Smooth muscle cell (in vitro differentiated cells): ENCODE data around the gene TENM4. TPM values are rescaled to one million over a fixed set of nuclear protein-coding genes. Genes with fewer than 3 reads are reported as not detected.

Experiments used
- DNase-seq: peaks from one replicate; lab custom pipeline; 2025; ENCODE audit not compliant: unreplicated experiment; lab: John Stamatoyannopoulos, UW
- H2AFZ ChIP-seq: fragments of 200-600 bp; sonication (generic); 2 replicates; pipeline ENCODE4 v1.6.0; 2016; ENCODE audit warnings: antibody characterized with exemption, low read depth, mild to moderate bottlenecking
- H3F3A ChIP-seq: fragments of 200-600 bp; sonication (generic); 2 replicates; pipeline ENCODE4 v1.6.0; 2017; ENCODE audit warnings: antibody characterized with exemption, low read depth
- H3K27ac ChIP-seq: fragments of 200-600 bp; sonication (generic); 2 replicates; pipeline ENCODE4 v1.5.1; 2016; ENCODE audit warnings: low read depth, mild to moderate bottlenecking
- H3K27me3 ChIP-seq: fragments of 200-600 bp; sonication (generic); 2 replicates; pipeline ENCODE4 v1.6.1; 2016; ENCODE audit warnings: low read depth, mild to moderate bottlenecking
- H3K36me3 ChIP-seq: fragments of 200-600 bp; sonication (generic); 2 replicates; pipeline ENCODE4 v1.5.1; 2016; ENCODE audit warnings: low read depth
- H3K4me1 ChIP-seq: fragments of 200-600 bp; sonication (generic); 2 replicates; pipeline ENCODE4 v1.5.1; 2016; ENCODE audit warnings: low read depth
- H3K4me2 ChIP-seq: fragments of 200-600 bp; sonication (generic); 2 replicates; pipeline ENCODE4 v1.6.0; 2016; ENCODE audit warnings: mild to moderate bottlenecking
- H3K4me3 ChIP-seq: fragments of 200-600 bp; sonication (generic); 2 replicates; pipeline ENCODE4 v1.5.1; 2016; ENCODE audit warnings: mild to moderate bottlenecking
- H3K79me2 ChIP-seq: fragments of 200-600 bp; sonication (generic); 2 replicates; pipeline ENCODE4 v1.6.0; 2016; ENCODE audit warnings: low read depth, mild to moderate bottlenecking
- H3K9ac ChIP-seq: fragments of 200-600 bp; sonication (generic); 2 replicates; pipeline ENCODE4 v1.6.0; 2016; ENCODE audit warnings: low read depth
- H3K9me3 ChIP-seq: fragments of 200-600 bp; sonication (generic); replicated peaks from 2 replicates; pipeline ENCODE4 v1.5.1; 2016; ENCODE audit warnings: low read depth
- H4K20me1 ChIP-seq: fragments of 200-600 bp; sonication (generic); 2 replicates; pipeline ENCODE4 v1.6.0; 2016; ENCODE audit warnings: low read depth
- WGBS: methylation state at CpG from one replicate; pipeline ENCODE4 v1.1.7; 2016; ENCODE audit warnings: low lambda C conversion rate; 5-methylcytosine and 5-hydroxymethylcytosine counted together
- polyA plus RNA-seq: library from polyadenylated mRNA; unstranded; fragments of >200 nt; fragmentation: Nextera tagmentation; extraction: Ambion mirVana; gene quantifications from 2 replicates; pipeline ENCODE4 v1.2.1, GENCODE V29; 2016
- total RNA-seq: library from RNA; depleted of rRNA; stranded (reverse); fragments of >200 nt; gene quantifications from 2 replicates; pipeline ENCODE4 v1.2.3, GENCODE V29; 2014
- TF ChIP-seq, protein P1 (sequence below): fragments of 200-600 bp; sonication (generic); IDR thresholded peaks from 2 replicates; pipeline ENCODE4 v1.5.1; 2017; ENCODE audit warnings: borderline replicate concordance, mild to moderate bottlenecking, antibody characterized with exemption; ENCODE audit not compliant: insufficient read depth, poor library complexity, severe bottlenecking

Gene TENM4
- total and polyA plus RNA-seq, 2 experiments from 2014 or later, result 31.6 to 38.2 TPM

DNA sequence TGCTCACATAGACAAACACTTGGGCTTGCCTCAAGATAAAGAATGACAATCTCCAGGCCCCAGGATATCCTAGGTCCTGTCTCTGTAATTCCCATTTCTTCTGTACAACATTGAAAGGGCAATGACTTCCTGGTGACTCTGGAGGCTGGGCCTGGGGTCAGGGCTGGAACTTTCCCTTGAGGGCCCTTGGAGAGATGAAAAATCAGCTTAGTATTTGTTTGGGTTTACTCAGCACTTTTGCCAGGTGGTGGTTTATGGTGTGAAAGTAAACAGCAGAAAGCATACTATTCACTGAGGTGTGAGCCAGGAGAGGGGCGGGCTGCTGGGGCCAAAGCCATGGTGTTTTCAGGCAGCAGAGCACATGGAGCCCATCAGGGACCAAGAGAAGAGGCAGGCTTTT is 651.5 kb downstream of the TENM4 start:
- Histone ChIP-seq H3K4me2 (no peak overlapping the region), H3K9me3 (no peaks in the 10 kb centered on the region), H3K36me3 (no peaks in the 10 kb centered on the region), H3K27ac (no peak overlapping the region), H3K4me1 (peaks cover 20% of the 10 kb centered on the region), H3F3A (peaks cover 17% of the 10 kb centered on the region), H3K4me3 (no peak overlapping the region), H3K27me3 (no peaks in the 10 kb centered on the region), H3K9ac (no peak overlapping the region), H2AFZ (no peak overlapping the region), H3K79me2 (no peaks in the 10 kb centered on the region), H4K20me1 (no peaks in the 10 kb centered on the region)
- TF ChIP-seq, protein P1, sequence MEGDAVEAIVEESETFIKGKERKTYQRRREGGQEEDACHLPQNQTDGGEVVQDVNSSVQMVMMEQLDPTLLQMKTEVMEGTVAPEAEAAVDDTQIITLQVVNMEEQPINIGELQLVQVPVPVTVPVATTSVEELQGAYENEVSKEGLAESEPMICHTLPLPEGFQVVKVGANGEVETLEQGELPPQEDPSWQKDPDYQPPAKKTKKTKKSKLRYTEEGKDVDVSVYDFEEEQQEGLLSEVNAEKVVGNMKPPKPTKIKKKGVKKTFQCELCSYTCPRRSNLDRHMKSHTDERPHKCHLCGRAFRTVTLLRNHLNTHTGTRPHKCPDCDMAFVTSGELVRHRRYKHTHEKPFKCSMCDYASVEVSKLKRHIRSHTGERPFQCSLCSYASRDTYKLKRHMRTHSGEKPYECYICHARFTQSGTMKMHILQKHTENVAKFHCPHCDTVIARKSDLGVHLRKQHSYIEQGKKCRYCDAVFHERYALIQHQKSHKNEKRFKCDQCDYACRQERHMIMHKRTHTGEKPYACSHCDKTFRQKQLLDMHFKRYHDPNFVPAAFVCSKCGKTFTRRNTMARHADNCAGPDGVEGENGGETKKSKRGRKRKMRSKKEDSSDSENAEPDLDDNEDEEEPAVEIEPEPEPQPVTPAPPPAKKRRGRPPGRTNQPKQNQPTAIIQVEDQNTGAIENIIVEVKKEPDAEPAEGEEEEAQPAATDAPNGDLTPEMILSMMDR, result no peak
- DNase-seq, result no peak
- WGBS, result 100% methylated on average over 1 of the region's 1 CpG

DNA sequence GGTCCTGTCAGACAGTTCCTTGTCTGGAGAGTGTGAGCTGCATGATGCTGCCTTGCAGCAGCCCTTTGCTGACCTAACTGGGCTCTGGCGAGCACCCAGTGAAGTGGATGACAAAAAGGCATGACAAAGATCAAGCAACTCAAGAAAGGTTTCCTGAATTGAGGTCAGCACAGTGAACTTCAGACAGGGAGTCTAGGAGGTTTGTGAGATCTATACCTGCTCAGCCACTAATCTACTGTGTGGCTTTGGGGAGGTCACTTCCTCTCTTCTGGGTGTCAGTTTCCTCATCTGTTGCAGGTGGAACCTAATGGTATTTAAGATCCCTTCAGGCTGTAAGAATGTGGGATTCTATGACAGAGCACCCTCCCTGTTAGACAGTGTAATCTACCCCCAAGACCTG is 652.3 kb downstream of the TENM4 start:
- Histone ChIP-seq H3K9ac (no peak overlapping the region), H3F3A (peaks cover 26% of the 10 kb centered on the region), H3K4me1 (peaks cover 28% of the 10 kb centered on the region), H3K27ac (no peak overlapping the region), H3K36me3 (no peaks in the 10 kb centered on the region), H3K4me3 (no peak overlapping the region), H4K20me1 (no peaks in the 10 kb centered on the region), H3K9me3 (no peaks in the 10 kb centered on the region), H2AFZ (no peak overlapping the region), H3K4me2 (no peak overlapping the region), H3K27me3 (no peaks in the 10 kb centered on the region), H3K79me2 (no peaks in the 10 kb centered on the region)
- TF ChIP-seq, protein P1, result no peak
- no peak for DNase-seq
- 93% methylated on average over 1 of the region's 1 CpG for WGBS

DNA sequence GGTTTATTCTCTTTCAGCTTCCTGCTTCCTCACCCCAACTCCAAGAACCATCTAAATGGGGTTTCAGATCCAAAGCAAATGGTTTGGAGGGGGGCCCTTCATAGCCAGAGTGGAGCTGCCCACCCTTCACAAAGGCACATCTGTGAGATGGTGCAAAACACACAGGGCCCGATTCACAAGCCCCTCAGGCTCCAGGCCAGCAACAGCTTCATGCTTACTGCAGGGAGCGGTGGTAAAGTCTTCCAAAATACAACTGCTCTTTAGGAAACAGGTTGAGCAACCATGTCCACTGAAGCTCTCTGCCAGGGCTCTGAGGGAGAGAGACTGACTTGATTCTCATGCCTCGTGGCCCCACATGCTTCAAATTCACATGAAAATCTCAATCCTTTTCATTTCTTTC is 653.1 kb downstream of the TENM4 start:
- H2AFZ ChIP-seq, result no peak overlapping the region
- no peaks in the 10 kb centered on the region for H3K36me3 ChIP-seq
- no peaks in the 10 kb centered on the region for H3K27me3 ChIP-seq
- H3K4me1 ChIP-seq, result peaks cover 23% of the 10 kb centered on the region
- H3K4me2 ChIP-seq, result no peak overlapping the region
- TF ChIP-seq, protein P1, result no peak
- no peak for DNase-seq
- H3K9me3 ChIP-seq, result no peaks in the 10 kb centered on the region
- peaks cover 34% of the 10 kb centered on the region for H3F3A ChIP-seq
- H3K27ac ChIP-seq, result no peak overlapping the region
- no peaks in the 10 kb centered on the region for H4K20me1 ChIP-seq
- 89% methylated on average over 3 of the region's 3 CpGs for WGBS
- H3K79me2 ChIP-seq, result no peaks in the 10 kb centered on the region
- no peak overlapping the region for H3K9ac ChIP-seq
- H3K4me3 ChIP-seq, result no peak overlapping the region

DNA sequence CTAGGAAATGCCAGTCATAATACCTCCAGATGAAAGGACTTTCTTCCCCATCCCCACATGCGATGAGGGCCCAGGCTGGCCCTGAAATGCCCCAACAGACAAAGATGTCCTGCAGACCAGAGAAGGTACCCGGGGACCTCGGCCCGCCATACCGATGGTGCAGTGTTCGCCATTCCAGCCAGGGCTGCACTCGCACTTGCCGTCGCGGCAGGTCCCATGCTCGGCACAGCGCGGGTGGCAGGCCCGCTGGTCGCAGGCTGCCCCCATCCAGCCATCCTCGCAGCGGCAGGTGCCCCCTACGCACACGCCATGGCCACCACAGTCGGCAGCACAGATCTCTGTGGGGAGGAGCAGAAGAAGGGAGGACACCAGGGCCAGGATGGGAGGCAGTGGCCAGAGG is 654.1 kb downstream of the TENM4 start:
- Histone ChIP-seq H4K20me1 (no peaks in the 10 kb centered on the region), H3K27ac (no peak overlapping the region), H3K9ac (no peak overlapping the region), H3K27me3 (no peaks in the 10 kb centered on the region), H2AFZ (no peak overlapping the region), H3K4me2 (no peak overlapping the region), H3K79me2 (no peaks in the 10 kb centered on the region), H3K4me1 (peaks cover 23% of the 10 kb centered on the region), H3F3A (peaks cover 34% of the 10 kb centered on the region), H3K36me3 (no peaks in the 10 kb centered on the region), H3K9me3 (no peaks in the 10 kb centered on the region), H3K4me3 (no peak overlapping the region)
- 94% methylated on average over 20 of the region's 20 CpGs for WGBS
- no peak for DNase-seq
- TF ChIP-seq, protein P1, result no peak
